K562 (cell line): ENCODE measurements around the gene S100A6. TPM values are rescaled to one million over a fixed set of nuclear protein-coding genes. Genes with fewer than 3 reads are reported as not detected.

Experiments used
- AFF1 ChIP-seq, 2 experiments: fragments of 450-650 bp; IDR thresholded peaks; 2 replicates each; pipeline ENCODE4 v1.6.1; 2018; ENCODE audit warnings: mild to moderate bottlenecking in 2 of 2, low read depth in 1 of 2; ENCODE audit not compliant: partially characterized antibody in 2 of 2
- HNRNPK ChIP-seq: fragments of 200-400 bp; formaldehyde crosslinking; IDR thresholded peaks from one replicate; pipeline ENCODE4 v1.6.1; 2018; ENCODE audit warnings: mild to moderate bottlenecking, low read depth, low read length; ENCODE audit not compliant: poor library complexity, severe bottlenecking
- HNRNPL ChIP-seq: fragments of 200-400 bp; formaldehyde crosslinking; IDR thresholded peaks from 2 replicates; pipeline ENCODE4 v1.6.1; 2017; ENCODE audit warnings: low read depth, mild to moderate bottlenecking, low read length
- MXI1 ChIP-seq: IDR thresholded peaks from 2 replicates; pipeline ENCODE4 v1.6.1; 2011; ENCODE audit warnings: low read depth, mild to moderate bottlenecking, improper control_type of control experiment, low read length
- PRPF4 ChIP-seq: fragments of 200-400 bp; formaldehyde crosslinking; IDR thresholded peaks from one replicate; pipeline ENCODE4 v1.6.1; 2017; ENCODE audit warnings: low read length, low read depth, mild to moderate bottlenecking; ENCODE audit not compliant: insufficient read depth, poor library complexity, severe bottlenecking
- SP1 ChIP-seq: sonication (generic); formaldehyde crosslinking; IDR thresholded peaks from 2 replicates; pipeline ENCODE4 v1.8.1; 2022; ENCODE audit warnings: mild to moderate bottlenecking, missing genetic modification reagents
- TOE1 ChIP-seq, 2 experiments: fragments of 450-650 bp in 1 of 2; sonication (generic) in 1 of 2; formaldehyde crosslinking in 1 of 2; IDR thresholded peaks; 2 replicates each; pipeline versions ENCODE4 v1.7.1 to v1.8.0; 2016 to 2022; ENCODE audit warnings: borderline replicate concordance in 2 of 2, mild to moderate bottlenecking in 2 of 2, antibody characterized with exemption in 1 of 2, inconsistent platforms in 1 of 2, low read depth in 1 of 2, missing genetic modification reagents in 1 of 2, moderate library complexity in 1 of 2
- XRCC4 ChIP-seq: IDR thresholded peaks from one replicate; pipeline ENCODE4 v1.6.1; 2011; ENCODE audit not compliant: insufficient read depth, insufficient read length; ENCODE audit errors: extremely low read depth
- ZNF143 ChIP-seq: sonication (generic); formaldehyde crosslinking; IDR thresholded peaks from 2 replicates; pipeline ENCODE4 v1.9.0; 2022; ENCODE audit warnings: mild to moderate bottlenecking, missing genetic modification reagents
- ZNF551 ChIP-seq: fragments of 250-450 bp; sonication (Bioruptor Pico); IDR thresholded peaks from 2 replicates; pipeline ENCODE4 v1.5.0; 2021; ENCODE audit warnings: mild to moderate bottlenecking, moderate library complexity
- polyA plus RNA-seq, 8 experiments: library from polyadenylated mRNA; depleted of rRNA in 4 of 8; stranded (reverse) in 5 of 8; unstranded in 3 of 8; fragments of >200 nt; fragmentation: Nextera tagmentation in 2 of 8; fragmentation: Illumina TruSeq in 1 of 8; extraction: Ambion mirVana in 2 of 8; extraction: Trizol in 1 of 8; gene quantifications; 2 replicates each; pipeline versions ENCODE4 v1.2.1 to v1.2.3, GENCODE V29; 2011 to 2014; ENCODE audit warnings: inconsistent platforms in 1 of 8, missing spikeins in 1 of 8
- total RNA-seq, 7 experiments: library from RNA; depleted of rRNA in 6 of 7; stranded (reverse); fragments of >200 nt in 6 of 7; fragmentation: Illumina TruSeq in 2 of 7; extraction: Trizol in 2 of 7; gene quantifications; 2 replicates each; pipeline versions ENCODE4 v1.2.1 to v1.2.3, GENCODE V29; 2011 to 2021; ENCODE audit warnings: low replicate concordance in 1 of 7
- TF ChIP-seq, protein P1 (sequence below): sonication (generic); formaldehyde crosslinking; IDR thresholded peaks from 2 replicates; pipeline ENCODE4 v1.8.0; 2022; ENCODE audit warnings: missing genetic modification reagents, mild to moderate bottlenecking, borderline replicate concordance

The S100A6 gene
- total and polyA plus RNA-seq, 9 of the 15 experiments (the other 6 are each of a cell fraction or from before 2014, with no cell fraction given): 9.8 to 66.5 (median 23.2) TPM

DNA sequence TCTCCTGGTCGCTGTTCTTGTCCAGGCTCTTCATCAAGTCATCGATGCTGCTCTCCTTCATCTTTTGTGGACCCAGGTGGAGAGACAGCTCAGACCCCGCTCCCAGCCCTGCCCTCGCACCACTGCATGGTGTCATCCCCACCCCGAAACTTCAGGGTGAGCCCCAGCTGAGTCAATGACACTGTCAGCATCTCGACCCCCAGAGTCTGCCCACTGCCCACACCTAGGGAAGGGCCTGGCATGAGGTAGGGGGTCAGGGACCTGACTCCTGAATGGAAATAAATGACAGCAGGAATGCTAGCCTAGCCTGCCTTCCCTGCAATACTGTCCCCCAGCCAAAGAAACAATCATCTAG is 1.6 kb upstream of the S100A6 start (continued):
- TF ChIP-seq HNRNPL (no peak), ZNF551 (CRISPR knock-in tag) (no peak), TOE1 (IDR thresholded peaks at IDR 0.05; ENCODE audit: borderline replicate concordance) (no peak), TOE1 (CRISPR knock-in tag; IDR thresholded peaks at IDR 0.05; ENCODE audit: borderline replicate concordance, low read depth) (no peak), ZNF143 (no peak), SP1 (CRISPR knock-in tag) (no peak), HNRNPK (no peak), PRPF4 (no peak), MXI1 (no peak), AFF1 (IDR thresholded peaks at IDR 0.05; ENCODE audit: low read depth in 1 of 2, partially characterized antibody in 2 of 2) (no peak), XRCC4 (no peak)
- TF ChIP-seq, protein P1, sequence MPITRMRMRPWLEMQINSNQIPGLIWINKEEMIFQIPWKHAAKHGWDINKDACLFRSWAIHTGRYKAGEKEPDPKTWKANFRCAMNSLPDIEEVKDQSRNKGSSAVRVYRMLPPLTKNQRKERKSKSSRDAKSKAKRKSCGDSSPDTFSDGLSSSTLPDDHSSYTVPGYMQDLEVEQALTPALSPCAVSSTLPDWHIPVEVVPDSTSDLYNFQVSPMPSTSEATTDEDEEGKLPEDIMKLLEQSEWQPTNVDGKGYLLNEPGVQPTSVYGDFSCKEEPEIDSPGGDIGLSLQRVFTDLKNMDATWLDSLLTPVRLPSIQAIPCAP (CRISPR knock-in tag): no peak
